NCI-H524 (cell line): ENCODE measurements around the gene EMX1.

Experiments
- DNase-seq, 2 experiments: peaks; one replicate each; lab custom pipeline; 2025; lab: John Stamatoyannopoulos, UW

EMX1 gene

GRCh38 chr2:72980535-72981217 is 63.4 kb downstream of the EMX1 start:
- no peak for DNase-seq

DNA sequence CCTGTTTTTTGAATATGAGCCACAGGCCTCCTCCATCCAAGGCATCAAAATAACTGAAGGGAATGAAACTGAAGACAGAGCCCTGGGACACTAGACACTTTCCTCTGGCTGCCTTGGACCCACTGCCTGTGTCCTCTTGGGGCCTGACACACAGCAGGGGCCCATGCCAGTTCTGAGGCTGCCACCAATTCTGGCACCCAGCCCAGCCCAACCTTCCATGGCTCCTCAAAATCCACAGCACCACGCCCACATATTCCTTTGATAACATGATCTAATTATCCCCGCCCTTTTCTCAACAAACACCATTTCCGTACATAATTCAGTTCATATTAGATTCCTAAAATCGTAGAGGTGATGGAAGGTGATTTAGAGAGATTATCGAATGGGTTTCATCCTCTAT is 64.2 kb downstream of the EMX1 start:
- no peak for DNase-seq

- DNase-seq: no peak
Observed at GRCh38 chr2:72982219-72982618, 64.9 kb downstream of the EMX1 start.

- no peak for DNase-seq
Observed at GRCh38 chr2:72982781-72983499, 65.6 kb downstream of the EMX1 start.

DNA sequence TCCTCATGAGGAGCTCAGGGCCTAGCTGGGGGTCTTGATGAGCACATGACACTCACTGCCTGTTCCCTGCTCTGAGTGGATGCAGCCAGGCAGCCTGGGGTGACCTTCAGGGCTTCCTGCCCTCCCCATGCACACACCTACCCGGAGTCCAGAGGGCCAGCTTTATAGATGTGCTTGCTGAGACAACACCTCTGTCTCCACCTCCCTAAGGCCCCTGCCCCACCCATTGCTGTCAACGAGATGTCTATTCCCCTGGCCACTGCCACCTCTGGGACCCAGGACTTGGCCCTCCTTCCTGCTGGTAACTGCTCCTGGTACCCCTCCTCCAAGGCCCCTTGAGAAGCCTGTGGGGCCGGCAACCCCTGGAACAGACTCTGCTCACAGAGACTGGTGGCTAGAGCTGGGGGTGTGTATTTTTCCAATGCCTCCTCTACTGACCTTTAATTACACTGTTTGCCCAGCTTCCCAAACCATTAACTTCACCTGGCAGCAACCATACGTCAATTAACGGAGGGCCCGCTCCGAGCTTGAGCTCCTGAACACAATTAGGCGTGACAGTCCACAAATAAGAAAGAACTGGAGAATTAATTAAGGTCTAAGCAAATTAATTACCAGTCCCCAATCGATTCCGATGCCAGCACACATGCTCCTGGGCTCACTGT is 66.3 kb downstream of the EMX1 start:
- DNase-seq: no peak

DNA sequence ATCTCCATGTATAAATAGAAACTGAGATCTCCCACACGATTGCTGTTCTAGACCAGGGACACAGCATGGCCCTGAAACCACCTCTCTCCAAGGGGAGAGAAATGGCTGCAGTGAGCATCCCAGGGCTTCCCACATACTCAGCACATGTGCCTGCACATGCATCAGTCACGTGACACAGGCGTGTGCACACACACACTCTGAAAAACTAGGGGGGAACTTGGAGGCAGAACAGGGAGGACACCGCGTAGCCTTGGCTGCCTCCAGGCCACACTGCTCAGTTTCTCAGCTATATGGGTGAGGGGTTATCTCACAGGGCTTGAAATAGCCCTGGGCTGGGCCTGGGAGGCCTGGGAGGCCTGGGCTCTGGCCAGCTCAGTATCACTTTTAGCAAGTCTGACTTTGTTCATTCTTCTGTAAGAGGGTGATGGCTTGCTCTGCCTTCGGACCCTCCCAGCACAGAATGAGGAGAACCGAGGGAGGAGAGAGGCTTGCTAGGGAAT is 66.9 kb downstream of the EMX1 start:
- DNase-seq: no peak
